CD14-positive monocyte (primary cell): ENCODE results near the gene CBLN1. TPM values are rescaled to one million over a fixed set of nuclear protein-coding genes. Genes with fewer than 3 reads are reported as not detected.

Experiments used
- polyA plus RNA-seq, 3 donors: library from polyadenylated mRNA; depleted of rRNA in 1 of 3; unstranded in 2 of 3; stranded (reverse) in 1 of 3; fragments of 300-500 nt in 2 of 3; fragments of >200 nt in 1 of 3; fragmentation: Illumina TruSeq in 2 of 3; gene quantifications; 1 replicate in 2 of 3; 2 replicates in 1 of 3; pipeline ENCODE4 v1.2.3, GENCODE V29; 2012 to 2021

Gene CBLN1
- polyA plus RNA-seq, 3 donors = not detected

Other genes with a start within 250 kb of the CBLN1 start
- not detected for gene C16orf78, start 92.0 kb upstream of the CBLN1 start, polyA plus RNA-seq